Activated T-cell treated with anti-CD3 and anti-CD28 coated beads, Interleukin-2, amount 50 U/mL, for 1 hour (primary cell): ENCODE data around the gene ADAMTS15.
A peak's percentile ranks its signal among the peaks of the same experiment; 100 is the strongest.

ENCODE experiments used
- DNase-seq: peaks from one replicate; pipeline ENCODE4 v3.0.0-alpha.2; 2020

ADAMTS15 gene

DNA sequence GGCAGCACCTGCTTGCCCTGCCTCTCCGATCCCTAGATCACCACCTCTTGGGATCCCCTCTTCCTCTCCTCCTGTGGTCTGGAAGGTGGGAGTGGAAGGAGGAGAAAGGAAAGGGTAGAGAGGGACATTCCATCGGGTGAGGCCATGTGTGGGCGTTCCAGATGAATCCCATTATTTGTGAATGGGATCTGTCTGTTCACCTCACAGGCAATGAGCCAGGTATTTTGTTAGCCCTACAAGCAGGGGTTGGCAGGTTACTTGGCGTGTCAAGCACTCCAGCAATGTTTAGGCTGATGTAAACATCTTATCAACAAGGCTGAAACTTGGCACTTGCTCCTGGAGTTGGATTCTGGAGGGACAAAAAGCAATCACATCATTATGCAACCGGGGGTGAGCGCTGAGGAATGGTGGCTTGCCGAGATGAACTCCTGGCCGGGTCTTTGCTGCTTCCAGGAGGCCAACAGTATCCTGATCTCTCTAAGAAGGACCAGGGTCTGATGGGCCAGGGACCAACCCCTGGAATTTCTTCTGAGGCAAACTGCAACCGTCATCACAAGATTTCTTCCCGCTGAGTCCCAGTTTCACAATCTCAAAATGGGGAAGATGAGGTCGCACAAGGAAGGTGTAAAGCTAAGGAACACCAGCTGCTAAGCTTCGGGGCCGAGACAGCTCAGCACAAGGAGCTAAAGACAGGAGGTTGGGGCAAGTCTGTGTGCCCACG is 27.8 kb upstream of the ADAMTS15 start:
- no peak for DNase-seq

DNA sequence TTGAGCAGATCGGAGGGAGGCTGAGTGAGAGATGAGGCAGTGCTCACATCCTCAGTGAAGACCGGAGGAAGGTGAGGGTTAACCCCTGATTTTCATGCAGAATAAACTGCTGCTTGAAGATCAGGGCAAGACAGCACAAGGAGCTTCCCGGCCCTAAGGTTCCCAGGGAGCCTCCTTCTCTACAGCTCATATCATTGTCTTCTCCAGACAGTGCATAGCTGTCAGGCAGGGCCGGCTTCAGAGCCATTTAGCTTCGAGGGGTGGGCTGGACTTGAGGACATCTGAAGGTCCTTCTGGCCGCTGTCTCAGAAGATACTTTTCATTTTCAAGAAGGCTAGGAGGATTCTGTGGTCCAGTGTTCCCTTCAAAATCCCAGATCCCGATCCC is 27.3 kb upstream of the ADAMTS15 start:
- DNase-seq = no peak

DNA sequence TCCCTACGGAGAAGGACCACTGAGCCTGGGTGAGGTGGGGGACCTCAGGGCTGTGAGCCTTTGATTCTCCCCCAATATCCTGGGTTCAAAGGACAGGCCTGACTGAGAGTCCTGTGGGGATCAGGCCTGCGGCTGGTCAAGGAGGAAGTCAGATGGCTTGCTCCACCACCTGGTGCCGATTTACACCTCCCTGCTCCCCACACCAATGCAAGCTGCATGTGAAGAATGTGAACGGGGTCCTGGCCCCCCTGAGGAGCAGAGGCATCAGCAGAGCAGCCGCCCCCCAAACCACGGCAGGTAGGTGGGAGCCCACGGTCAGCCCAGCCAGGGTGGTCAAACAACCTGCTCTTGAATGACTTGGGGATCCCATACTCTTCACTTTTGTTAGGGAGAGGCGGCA is 26.7 kb upstream of the ADAMTS15 start:
- DNase-seq = no peak

DNA sequence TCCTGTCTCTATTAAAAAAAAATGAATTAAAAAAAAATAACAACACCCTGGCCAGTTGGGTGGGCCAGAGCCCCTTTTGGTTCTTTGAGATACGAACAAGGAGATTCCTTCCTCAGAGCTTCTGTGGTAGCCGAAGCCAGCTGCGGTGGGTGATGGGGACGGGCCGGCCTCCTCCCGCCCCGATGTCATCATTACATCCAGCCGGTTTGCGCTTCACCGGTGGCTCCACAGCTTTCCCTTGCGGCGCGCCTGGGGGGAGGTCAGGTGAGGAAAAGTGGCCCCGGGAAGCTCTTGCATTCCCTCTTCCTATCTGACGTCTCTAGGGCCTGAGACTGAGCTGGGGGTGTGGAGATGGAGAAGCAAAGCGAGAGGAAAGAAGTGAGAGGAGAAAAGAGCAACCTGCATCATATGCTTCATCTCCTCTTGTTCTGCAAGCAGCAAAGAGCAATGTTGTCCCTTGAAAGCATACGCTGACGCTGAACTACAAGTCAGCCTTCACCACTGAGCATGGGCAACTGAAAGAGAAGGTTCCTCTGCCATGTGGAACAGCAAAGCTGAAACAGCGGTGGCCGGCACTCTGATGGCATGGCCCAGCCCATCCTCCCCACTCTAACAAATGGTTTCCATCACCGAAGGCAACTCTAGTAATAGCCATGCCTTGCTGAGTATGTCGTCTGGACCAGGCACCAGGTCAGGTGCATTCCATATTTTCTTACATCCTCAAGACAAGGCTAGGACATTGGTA is 26.0 kb upstream of the ADAMTS15 start:
- no peak for DNase-seq

DNA sequence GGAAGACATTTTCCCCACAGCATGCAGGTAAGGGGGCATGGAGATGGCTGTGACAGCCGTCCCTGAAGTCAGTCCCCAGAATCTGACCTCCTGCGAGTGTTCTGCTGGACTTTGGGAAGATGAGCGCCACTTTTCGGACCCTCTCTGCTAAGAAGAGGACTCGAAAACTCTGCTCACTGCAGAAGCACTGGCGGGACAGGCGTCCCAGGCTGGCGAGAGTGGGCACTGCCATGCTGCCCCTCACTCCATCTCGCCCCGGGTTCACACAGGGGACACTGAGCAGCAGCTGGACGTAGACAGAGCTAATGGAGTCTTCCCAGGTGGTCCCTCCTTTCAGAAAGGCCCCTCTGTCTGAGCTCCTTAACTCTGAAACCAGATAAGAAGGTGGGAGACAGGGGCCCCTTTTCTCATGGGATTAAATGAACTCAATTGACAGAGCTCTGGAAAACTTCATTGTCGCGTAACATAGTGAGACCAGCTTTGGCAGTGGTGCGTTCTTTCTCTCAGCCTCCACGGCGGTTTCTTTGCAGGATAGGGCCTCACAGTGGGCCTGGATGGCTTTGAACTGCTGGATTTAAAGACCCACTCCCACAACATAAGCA is 24.8 kb upstream of the ADAMTS15 start:
- DNase-seq = no peak

DNA sequence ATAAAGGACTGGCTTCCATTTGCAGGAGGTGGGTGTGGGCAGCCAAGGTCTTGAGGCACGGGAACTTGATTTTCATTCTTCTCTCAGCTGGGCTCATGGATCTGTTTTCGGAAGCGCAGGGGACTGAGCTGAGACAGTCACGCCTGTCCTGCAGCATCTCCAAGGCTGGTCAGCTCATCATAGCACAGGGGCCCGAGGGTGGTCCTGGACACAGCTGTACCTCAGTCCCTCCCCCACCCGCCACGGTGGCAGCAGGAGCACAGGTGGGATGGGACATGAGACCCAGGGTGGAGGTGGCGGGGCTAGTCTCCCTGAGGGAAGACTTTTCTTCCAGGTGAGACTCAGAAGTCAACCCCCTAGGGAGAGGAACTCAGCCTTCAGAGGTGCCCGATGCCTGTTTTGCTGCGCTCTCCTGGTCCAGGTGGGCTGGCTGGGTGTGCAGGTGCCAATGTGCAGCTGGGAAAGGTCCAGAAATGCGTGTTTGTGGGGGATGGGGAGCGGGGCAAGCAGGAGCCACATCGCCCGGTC is 23.8 kb upstream of the ADAMTS15 start:
- no peak for DNase-seq

DNA sequence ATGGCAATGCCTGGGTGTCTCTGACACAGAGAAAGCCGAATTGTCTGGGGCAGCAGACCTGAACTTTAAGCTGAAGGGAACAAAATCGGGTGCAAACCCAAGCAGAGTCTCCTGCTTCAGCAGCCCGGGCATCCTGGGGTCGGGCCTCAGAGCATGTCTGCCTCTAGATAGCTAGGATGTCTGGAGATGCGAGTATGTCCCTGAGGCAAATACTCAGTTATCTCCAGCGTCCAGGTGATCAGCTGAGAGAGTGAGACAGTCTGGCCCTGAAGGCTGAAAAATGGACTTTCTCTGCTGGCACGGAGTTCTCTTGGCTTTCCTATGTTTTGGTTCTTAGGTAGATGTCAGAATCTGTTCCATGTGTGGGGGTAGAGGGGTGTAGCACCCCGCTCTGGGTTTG is 23.3 kb upstream of the ADAMTS15 start:
- no peak for DNase-seq

DNA sequence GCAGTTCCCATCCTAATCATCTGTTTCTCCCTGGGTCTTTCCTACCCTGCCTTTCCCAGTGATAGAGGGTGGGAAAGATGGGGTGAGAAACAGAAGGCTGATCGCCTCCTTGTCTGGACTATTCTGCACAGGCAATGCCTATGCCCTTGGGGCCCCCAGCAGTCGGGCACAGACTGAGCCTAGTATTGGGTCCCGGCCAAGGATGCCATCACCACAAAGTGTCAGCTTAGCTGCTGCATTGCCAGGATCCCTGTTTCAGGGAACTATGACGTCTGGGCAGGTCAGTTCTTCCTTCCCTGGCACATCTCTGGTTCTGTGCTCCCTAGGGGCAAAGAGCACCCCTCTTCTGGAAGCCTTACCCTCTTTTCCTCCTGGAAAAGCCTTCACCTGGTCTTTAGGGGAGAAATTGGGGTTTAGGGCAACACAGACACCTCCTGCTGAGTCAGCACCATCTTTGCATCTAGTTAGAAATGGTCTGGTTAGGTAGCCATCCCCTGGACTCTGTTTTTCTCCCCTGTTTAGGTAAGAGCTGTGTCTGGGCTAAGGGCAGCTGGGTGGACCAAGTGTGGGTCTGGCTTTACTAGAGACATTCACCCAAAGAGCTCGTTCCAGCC is 22.1 kb upstream of the ADAMTS15 start:
- no peak for DNase-seq

DNA sequence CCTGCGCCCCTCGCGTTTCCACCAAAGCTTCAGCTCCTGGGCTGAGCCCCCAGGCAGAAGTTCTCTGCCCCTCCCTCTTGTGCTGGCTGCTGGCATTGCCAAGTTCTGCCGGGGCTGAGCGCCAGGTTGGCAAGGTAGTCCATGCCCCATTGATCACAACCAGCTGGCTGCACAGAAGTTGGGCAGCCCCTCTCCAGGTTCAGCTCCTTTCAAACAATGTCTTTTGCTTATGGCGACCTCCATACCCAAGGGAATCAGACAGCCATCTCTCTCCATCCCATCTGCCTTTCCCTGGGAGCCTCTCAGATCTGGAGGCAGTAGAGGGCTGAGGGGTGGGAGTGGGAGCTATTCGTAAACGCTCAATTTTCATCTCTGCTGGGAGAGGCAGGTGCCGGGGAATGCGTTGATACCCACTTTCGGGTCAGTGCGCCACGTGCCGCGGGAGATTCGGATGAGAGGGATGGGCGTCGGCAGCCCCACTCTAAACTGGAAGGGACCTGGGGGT is 21.6 kb upstream of the ADAMTS15 start:
- no peak for DNase-seq

DNA sequence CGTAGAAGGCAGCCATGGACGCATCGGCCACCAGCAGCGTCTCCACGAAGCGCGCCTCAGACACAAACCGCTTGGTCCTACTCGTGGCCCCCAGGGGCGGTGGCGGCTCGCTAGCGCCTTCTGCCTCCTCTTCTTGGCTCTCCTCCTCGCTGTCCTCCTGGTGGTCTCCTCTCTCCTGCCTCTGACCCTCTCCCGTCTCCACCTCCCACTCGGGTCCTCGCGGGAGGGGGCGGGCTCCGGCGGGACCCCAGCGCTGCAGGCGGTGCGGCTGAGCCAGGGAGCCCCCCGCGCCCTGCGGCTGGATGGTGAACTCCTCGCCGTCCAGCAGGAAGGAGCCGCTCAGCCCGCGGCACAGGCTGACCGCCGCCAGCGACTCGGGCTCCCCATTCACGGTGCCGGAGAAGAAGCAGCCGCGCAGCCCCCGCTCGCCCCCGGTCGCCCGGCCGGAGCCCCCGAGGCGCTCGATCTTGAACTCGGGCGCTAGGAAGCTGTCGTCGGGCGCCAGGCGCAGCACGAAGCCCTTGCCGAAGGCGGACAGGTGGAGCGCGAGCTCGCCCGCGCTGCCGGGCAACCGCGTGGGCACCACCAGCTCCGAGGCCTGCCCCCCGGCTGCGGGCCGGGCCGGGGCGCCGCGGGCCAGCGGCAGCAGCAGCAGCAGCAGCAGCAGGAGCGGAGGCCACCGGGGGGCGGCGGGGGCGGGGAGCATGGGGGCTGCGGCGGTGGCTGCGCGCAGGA is 20.7 kb upstream of the ADAMTS15 start:
- no peak for DNase-seq

DNA sequence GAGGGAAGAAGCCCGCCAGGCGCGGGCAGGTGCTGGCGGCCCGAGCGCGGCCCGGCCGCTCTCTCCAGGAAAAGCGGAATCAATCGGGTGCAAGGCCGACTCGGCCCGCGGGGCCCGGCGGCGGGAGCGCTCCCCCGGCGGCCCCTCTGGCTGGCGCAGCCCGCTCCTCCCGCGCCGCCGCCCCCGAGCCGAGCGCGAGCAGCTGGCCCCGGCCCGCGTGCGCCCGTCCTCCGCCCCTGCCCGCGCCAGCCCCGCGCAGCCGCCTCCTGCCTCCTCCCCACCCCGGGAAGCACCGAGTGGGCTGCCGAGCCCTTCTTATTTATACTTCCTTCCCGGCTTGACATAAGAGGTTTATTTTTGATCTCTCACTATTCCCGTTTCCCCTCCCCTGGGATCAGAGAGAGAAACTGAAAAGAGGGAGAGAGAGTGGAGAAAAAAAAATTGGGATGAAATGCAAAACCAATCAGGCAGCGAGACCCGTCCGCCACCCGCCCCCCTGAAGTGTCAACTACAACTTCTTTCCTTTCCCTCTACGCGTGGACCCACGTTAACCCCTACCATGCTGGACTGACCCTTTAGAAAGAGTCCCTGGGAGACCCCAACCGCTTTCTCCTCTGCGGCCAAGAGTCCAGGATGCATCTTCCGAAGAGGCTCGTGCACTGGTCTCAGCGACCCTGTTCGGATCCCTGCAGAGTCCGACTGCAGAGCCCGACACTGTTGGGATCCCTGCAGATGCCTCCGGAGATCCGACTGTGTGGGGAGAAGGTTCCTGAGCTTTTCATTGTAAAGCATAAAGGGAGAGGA is 19.9 kb upstream of the ADAMTS15 start, which contains the start of gene ADAMTS8:
Gene ADAMTS8, minus strand, starts transcription at position 294 of the 804 bp plus-strand sequence. CDS start 323 bp downstream, outside the sequence.
- DNase-seq = no peak

DNA sequence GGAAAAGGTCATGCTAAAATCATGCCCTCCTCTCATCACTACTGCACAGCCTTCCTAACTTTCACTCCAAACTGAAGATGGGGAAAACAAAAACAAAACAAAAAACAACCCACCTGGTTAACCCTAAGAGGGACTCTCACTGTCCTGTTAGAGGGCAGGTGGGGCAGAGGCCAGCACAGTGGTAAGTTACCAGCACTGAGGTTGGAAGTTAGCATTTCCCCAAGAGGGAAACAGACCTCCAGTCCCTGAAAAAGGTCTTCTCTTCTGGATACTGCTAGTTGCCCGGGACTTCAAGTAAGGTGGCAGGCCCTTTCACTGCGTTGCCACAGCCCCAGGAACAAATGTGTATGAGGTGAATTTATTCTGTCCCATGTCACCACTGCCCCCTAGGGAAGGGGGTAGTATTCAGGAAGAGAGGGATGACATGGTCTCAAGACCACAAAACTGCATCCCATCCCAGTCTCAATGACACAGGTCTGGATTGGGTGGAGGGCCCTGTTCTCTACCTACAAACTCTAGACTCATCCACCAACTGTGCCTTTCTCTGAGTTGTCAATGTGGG is 19.2 kb upstream of the ADAMTS15 start:
- DNase-seq = no peak

DNA sequence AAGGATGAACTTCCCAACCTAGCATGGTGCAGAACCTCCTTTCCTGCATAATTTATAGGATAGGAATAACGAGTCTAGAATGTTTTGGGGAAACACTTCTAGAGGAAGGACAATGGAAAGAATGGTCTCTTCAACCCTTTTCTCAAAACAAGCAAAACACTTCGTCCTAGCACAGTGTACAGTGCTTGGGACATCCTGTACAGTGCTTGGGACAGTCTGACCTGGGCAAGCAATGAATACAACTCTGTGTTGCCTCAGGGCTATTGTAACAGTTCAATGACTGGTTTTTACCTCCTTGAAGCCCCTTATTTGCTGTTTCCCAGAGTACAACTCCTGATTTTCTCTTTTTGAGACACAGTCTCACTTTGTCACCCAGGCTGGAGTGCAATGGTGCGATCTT is 18.5 kb upstream of the ADAMTS15 start:
- no peak for DNase-seq

DNA sequence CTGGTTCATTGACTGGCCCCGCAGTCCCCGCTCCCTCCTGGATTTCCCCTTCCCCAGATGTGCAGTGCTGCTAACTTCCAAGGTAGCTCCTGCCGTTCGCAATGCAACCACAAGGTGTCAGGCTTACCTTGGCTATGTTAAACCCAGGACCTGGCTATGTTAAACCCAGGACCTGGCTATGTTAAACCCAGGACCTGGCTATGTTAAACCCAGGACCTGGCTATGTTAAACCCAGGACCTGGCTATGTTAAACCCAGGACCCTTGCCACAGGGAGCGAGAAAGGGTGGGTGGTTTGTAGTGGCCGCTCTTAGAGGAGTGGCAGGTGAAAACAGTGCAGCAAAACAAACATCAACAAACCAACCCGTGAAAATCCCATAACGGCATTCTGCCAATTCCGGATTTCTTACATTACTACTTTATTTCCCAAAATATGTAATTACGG is 17.1 kb upstream of the ADAMTS15 start:
- peak; percentile 72 for DNase-seq

DNA sequence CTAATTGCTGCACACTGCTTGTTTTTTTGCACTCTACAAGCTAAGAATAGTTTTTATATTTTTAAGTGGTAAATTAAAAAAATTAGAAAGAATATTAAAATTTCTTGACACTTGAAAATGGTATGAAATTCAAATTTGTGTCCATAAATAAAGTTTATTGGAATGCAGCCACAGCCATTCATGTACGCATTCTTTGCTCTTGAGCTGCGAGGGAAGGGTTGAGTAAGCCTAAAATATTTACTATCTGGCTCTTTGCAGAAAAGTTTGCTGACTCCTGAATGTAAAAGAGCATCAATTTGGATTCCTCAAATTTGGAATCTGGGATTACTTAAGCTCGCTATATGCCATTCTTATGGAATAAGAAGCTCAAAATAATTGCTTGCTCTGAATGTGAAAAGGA is 16.6 kb upstream of the ADAMTS15 start:
- DNase-seq = no peak

DNA sequence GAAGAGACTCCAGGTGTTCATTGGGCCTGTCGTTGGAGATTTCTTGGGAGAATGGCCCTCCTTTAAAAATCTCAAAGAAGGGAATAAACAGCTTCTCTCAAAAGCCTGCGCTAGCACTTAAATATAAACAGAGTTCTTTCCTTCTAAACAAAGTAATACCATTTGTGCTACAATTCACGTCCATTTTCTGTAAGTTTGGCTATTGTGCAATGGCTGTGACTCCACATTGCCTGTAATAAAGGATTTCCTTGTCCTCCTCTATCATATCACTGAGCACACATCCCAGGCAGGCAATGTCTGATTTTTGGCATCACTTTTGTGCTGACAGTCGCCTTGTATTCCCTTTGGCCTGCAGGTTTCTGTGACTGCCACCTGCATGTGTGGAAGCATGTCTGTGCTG is 15.1 kb upstream of the ADAMTS15 start:
- DNase-seq = no peak

DNA sequence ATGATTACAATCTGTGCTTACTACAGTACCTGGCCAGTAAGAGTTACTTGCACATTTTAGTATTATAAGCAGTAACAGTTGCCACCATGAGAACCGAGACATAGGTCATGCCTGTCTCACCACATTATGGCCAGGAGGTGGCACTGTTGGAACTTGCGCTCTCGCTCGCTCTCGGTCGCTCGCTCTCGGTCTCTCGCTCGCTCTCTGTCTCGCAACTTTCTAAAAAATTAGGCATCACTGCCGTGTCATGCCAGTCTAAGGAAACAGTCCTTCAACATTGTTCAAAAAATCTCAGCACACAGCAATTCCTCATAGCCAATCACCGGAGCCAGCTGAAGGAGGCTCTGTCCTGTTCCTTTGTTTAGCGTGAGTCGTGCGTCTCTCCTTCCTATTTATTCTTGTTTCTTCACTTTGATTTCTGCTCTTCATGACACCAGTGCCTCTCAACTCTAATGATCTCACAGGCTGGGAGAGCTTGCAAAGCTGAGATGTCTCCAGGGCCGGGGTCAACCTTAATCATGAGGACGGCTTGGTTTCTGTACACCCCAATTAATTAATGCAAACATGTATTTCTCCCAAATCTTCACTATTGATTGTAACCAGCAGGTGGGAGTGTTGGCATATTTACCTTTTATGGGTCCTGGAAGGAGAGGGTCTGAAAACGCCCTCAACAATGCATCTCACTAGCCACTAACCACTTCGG is 13.8 kb upstream of the ADAMTS15 start:
- DNase-seq = peak; percentile 64

DNA sequence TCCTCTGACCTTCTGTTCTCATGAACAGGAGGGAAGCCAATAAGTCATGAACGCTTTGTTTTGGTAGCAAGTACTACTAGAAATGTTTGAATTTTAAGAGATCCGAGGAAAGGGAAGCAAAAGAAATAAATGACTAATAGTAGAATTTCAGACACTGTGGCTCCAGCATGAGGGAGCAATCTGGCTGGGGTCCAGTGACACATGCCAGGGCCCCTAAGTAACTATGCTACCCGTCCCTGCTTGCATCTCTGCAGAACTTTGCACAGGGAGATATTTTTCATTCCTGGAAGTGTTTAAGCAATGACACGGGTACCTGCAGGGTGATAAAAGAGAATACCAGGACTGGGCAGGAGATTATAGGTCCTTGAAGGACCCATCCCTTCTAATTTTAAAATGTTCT is 12.8 kb upstream of the ADAMTS15 start:
- no peak for DNase-seq

DNA sequence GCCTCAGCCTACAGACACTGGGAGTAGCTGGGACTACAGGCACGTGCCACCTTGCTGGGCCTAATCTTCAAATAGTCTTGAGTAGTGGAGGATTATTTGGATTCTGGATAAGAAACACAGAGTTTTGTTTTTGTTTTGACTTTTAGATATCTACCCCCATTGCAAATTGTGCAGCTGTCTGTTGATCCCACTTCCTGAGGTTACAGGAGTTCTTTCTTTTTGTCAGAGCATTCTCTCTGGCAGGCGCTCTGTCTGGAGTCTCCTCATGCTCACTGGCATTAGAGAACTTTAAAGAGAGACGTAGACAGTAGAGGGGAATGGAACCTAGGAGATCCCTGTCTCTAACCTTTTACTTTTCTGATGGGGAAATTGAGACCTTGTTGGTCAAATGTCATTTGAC is 12.3 kb upstream of the ADAMTS15 start:
- no peak for DNase-seq

DNA sequence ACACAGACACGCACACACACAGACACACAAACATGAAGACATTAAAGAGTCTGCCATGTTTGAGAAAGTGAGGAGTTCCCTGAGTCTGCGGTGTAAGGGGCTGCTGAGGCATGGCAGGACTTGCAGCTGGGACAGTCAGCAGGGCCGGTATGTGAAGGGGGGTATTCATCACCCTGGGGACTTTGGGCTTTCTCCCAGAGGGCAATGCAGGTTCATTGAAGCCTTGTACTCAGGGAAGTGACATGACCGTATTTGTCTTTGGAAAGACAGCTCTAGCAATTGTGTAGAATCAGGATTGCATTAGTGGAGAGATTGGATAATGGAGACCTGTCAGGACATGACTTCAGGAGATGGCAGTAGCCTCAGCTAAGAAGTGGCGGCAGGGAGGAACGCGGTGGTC is 10.6 kb upstream of the ADAMTS15 start:
- DNase-seq = no peak
